GM19193 (cell line): Measurements from ENCODE around the gene LIN52.

ENCODE experiments used
- POLR2A ChIP-seq: IDR thresholded peaks from 4 replicates; pipeline ENCODE4 v1.6.1; 2011; ENCODE audit not compliant: insufficient read depth, insufficient read length; ENCODE audit errors: extremely low read depth

The LIN52 gene

DNA sequence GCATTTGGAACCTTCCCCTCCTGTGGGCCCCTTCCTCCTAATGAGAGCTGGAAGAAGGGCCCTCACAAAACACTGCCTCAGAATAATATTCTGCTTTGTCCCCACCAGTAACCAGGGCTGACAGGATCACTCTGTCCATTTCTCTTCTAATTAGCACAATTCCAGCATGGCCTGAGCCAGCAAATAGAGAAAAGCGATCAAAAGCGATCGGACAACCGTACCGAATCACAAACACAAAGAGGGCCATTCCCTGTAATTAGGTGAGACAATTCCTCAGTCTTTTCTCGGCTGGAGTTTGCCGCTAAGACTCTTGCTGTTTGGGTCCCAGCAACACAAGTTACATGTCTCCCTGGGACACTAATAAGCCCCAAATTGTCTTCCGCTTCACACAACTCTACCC is 118.9 kb downstream of the LIN52 start:
- TF ChIP-seq POLR2A, result no peak

GRCh38 chr14:74204491-74204890 is 119.7 kb downstream of the LIN52 start:
- no peak for TF ChIP-seq POLR2A

DNA sequence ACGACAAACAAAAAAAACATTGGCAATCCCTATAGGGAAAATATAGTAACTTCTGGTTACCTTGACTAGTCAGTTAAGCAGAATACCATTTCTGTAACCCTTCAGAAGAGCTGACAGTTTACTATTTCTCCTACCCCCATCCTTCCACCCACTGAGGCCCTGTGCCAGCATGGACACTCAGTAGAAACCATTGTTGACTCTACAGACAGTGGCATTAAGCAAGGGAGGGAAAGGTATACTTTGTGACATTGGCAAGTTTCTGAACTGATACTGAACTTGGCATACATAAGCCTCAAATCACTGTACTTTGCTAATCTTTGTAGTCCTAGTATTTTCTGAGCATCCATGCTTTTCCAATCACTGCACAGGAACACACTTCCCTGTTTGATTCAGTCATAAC is 121.1 kb downstream of the LIN52 start:
- no peak for TF ChIP-seq POLR2A

DNA sequence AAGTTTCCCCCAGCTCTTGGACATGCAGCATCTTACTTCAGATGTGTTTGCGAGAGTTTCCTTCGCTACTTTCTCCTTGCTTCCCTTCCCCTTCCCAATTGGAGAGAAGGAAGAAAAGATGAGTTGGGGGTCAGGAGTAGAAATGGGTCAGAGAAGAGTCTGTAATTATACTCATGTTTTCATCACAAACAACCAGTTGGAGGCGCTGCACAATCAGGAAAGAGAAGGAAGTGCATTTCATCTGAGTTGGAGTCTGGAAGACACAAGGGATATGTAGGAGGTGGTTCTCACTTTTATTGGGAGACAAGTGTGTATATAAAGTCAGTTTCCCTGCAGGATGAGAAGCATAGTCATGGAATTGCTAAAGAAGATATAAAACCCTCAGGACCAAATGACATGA is 123.2 kb downstream of the LIN52 start:
- TF ChIP-seq POLR2A, result no peak

- TF ChIP-seq POLR2A, result no peak
Observed at GRCh38 chr14:74208642-74209041, 123.9 kb downstream of the LIN52 start.

GRCh38 chr14:74211945-74212580 is 127.3 kb downstream of the LIN52 start:
- no peak for TF ChIP-seq POLR2A

DNA sequence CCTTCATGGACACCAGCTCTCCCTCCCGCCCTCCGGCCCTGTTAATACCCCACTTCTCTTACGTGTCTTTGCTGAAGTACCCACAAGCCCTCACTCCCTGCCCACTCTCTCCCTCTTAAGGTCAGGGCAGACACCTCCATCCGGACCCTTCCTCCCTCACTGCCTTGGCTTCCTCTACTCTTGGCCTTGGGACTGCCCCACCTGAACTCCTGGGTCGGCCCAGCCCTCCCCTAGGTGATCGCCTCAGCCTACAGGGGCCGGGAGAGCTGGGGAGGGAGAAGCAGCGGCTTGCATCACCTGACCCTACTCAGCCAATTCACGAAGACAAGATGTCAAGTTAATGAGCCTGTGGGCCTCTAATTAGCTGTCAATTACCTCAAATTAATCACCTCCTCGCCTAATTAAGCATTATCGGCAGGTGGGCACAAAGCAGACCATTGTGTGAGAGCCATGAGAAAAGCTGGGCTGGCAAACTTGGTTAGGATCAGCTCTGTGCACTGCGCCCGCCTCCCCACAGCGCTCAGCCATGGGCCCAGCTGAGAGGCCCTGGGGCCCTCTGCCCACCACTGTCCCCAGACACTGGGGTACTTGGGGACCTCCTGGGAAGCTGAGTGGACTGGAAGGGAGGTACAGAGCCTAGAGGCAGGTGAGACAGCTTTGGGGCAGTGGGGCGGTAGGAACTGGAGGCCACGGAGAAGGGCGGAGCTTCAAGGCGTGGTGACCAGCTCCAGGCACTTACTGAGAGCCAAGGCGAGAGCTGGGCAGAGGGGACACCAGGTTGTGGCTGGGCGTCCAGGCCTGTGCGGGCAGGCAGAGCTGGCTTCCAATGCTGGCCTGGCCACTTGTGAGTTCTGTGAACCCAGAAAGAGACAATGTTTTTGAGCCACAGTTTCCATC is 129.4 kb downstream of the LIN52 start:
- no peak for TF ChIP-seq POLR2A

DNA sequence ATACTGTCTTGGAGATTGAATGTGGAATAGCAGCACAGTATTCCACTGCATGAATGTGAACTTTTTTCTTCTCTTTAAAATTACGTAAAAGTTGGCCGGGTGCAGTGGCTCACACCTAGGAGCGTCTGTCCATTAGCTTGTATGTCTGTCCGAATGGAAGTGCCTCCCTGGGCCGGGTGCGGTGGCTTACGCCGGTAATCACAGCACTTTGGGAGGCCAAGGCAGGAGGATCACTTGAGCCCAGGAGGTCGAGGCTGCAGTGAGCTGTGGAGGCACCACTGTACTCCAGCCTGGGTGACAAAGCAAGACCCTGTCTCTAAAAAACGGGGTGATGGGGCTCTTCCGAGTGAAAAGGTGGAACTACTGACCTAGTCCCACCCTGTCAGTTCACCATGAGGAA is 131.9 kb downstream of the LIN52 start:
- TF ChIP-seq POLR2A, result no peak

- no peak for TF ChIP-seq POLR2A
Observed at GRCh38 chr14:74217672-74218448, 133.1 kb downstream of the LIN52 start.

- TF ChIP-seq POLR2A, result no peak
Observed at GRCh38 chr14:74218462-74218861, 133.7 kb downstream of the LIN52 start.

GRCh38 chr14:74219277-74220205 is 134.8 kb downstream of the LIN52 start:
- no peak for TF ChIP-seq POLR2A

DNA sequence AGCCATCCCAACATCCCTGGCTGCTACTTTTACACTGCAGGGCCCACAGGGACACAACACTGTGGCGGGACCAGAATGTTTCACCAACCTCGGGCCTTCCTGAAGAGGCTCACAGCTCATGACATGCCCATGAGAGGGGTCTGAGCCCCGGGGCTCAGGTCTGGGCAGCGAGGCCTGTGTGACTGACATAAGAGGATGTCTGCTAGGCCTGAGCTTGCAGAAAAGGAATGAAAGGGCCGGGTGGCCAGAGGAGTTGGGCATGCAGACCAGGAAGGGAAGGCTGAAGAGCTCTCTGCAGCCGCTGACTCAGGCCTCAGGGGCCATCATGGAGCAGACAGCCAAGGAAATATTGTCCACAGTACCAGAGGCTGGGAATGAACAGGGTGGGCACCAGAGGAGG is 136.2 kb downstream of the LIN52 start:
- TF ChIP-seq POLR2A, result no peak

DNA sequence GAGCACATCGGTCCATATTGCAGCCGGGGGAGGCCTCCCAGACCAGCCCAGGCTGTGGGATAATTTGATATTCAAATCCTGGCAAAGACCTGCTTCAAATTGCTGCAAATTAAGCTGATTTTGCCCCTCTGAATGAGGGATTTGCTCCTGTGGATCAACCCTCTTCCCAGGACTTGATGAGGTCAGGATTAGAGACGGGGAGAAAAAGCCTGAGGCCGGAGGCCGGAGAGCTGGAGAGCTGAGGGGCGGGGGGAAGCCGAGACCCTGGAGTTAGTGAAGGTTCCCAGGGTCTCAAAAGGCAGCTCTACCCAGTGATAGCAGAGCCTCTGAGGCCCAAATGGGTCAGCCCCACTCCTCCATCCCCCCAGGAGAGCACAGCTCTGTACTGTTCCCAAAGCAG is 137.0 kb downstream of the LIN52 start:
- TF ChIP-seq POLR2A, result no peak

DNA sequence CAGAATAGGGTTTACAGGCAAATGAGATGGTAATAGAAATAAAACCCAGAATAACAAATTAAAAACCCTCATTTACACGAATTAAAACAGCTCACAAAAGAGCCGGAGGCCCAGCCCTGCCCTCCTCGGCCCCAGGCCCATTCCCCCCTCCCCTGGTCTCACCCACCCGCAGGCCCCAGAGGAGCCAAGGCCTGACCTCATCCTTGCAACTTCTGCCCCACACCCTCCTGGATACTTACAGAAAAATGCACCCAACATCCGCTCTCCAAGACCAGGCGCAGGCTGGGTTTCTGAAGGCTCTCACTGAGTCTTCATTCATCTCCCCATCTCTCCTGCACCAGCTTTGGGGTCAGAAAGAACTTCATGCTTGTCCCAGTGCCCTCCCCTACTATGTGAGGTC is 138.3 kb downstream of the LIN52 start:
- no peak for TF ChIP-seq POLR2A
